Liver (tissue), 9 donors: Measurements from ENCODE around the gene PIP4K2A. TPM values are rescaled to one million over a fixed set of nuclear protein-coding genes. Genes with fewer than 3 reads are reported as not detected.

Experiments used
- DNase-seq: peaks from one replicate; pipeline ENCODE4 v3.0.0-alpha.2; 2017; ENCODE audit warnings: low spot score
- H3K27ac ChIP-seq, 2 donors: one replicate each; pipeline ENCODE4 v1.7.0; 2013; ENCODE audit warnings: inconsistent platforms in 2 of 2, low read length in 2 of 2, control low read depth in 1 of 2, low read depth in 1 of 2, mild to moderate bottlenecking in 1 of 2
- H3K27me3 ChIP-seq, 4 donors: one replicate each; pipeline versions ENCODE4 v1.6.1 to v1.7.0; 2013; ENCODE audit warnings: low read length in 3 of 4, inconsistent platforms in 1 of 4, mild to moderate bottlenecking in 1 of 4, moderate library complexity in 1 of 4; ENCODE audit not compliant: control insufficient read depth in 4 of 4, insufficient read depth in 4 of 4
- H3K36me3 ChIP-seq, 4 donors: one replicate each; pipeline versions ENCODE4 v1.6.1 to v1.7.0; 2013; ENCODE audit warnings: low read length in 3 of 4, mild to moderate bottlenecking in 3 of 4, low read depth in 1 of 4, moderate library complexity in 1 of 4; ENCODE audit not compliant: control insufficient read depth in 4 of 4, insufficient read depth in 3 of 4
- H3K4me1 ChIP-seq, 4 donors: one replicate each; pipeline versions ENCODE4 v1.6.1 to v1.7.0; 2013; ENCODE audit warnings: low read length in 3 of 4, mild to moderate bottlenecking in 3 of 4, moderate library complexity in 1 of 4; ENCODE audit not compliant: control insufficient read depth in 4 of 4, insufficient read depth in 4 of 4
- H3K4me3 ChIP-seq, 3 donors: one replicate each; pipeline versions ENCODE4 v1.6.1 to v1.7.0; 2013; ENCODE audit warnings: low read length in 3 of 3, control low read depth in 1 of 3, low read depth in 1 of 3, mild to moderate bottlenecking in 1 of 3
- H3K9ac ChIP-seq, 2 donors: one replicate each; pipeline ENCODE4 v1.7.0; 2013; ENCODE audit warnings: low read length in 2 of 2, mild to moderate bottlenecking in 2 of 2, moderate library complexity in 2 of 2, control low read depth in 1 of 2, low read depth in 1 of 2
- H3K9me3 ChIP-seq, 4 donors: one replicate each; pipeline versions ENCODE4 v1.6.1 to v1.7.0; 2013; ENCODE audit warnings: low read length in 3 of 4; ENCODE audit not compliant: control insufficient read depth in 4 of 4
- EGR1 ChIP-seq, 2 donors: IDR thresholded peaks; 2 replicates each; pipeline ENCODE4 v1.6.1; 2016 to 2018; ENCODE audit warnings: antibody characterized with exemption in 2 of 2, low read depth in 2 of 2
- FOXA1 ChIP-seq: IDR thresholded peaks from 2 replicates; pipeline ENCODE4 v1.6.1; 2016; ENCODE audit warnings: antibody characterized with exemption
- HNF4A ChIP-seq, 2 donors: conservative IDR thresholded peaks; 2 replicates each; pipeline ENCODE4 v1.6.1; 2016; ENCODE audit warnings: antibody characterized with exemption in 2 of 2, mild to moderate bottlenecking in 2 of 2
- HNF4G ChIP-seq: IDR thresholded peaks from 2 replicates; pipeline ENCODE4 v1.6.1; 2016; ENCODE audit warnings: antibody characterized with exemption
- JUND ChIP-seq, 2 donors: IDR thresholded peaks; 2 replicates each; pipeline ENCODE4 v1.6.1; 2016; ENCODE audit warnings: antibody characterized with exemption in 2 of 2
- NR2F2 ChIP-seq: IDR thresholded peaks from 2 replicates; pipeline ENCODE4 v1.6.1; 2016; ENCODE audit warnings: antibody characterized with exemption
- REST ChIP-seq: IDR thresholded peaks from 2 replicates; pipeline ENCODE4 v1.6.1; 2016; ENCODE audit warnings: antibody characterized with exemption, mild to moderate bottlenecking
- RXRA ChIP-seq, 2 donors: IDR thresholded peaks; 2 replicates each; pipeline ENCODE4 v1.6.1; 2017 to 2018; ENCODE audit warnings: antibody characterized with exemption in 2 of 2, mild to moderate bottlenecking in 1 of 2
- SP1 ChIP-seq: IDR thresholded peaks from 2 replicates; pipeline ENCODE4 v1.6.1; 2018; ENCODE audit warnings: antibody characterized with exemption, mild to moderate bottlenecking
- TAF1 ChIP-seq: conservative IDR thresholded peaks from 2 replicates; pipeline ENCODE4 v1.6.1; 2016; ENCODE audit warnings: antibody characterized with exemption, mild to moderate bottlenecking
- YY1 ChIP-seq: IDR thresholded peaks from 2 replicates; pipeline ENCODE4 v1.6.1; 2016; ENCODE audit warnings: antibody characterized with exemption, mild to moderate bottlenecking
- WGBS: extraction: QIAGEN DNeasy Blood & Tissue Kit; methylation state at CpG from one replicate; pipeline ENCODE4 v1.1.7; 2013; 5-methylcytosine and 5-hydroxymethylcytosine counted together
- polyA plus RNA-seq, 2 donors: library from polyadenylated mRNA; stranded (reverse) in 1 of 2; unstranded in 1 of 2; fragments of 200-250 nt in 1 of 2; fragments of >200 nt in 1 of 2; fragmentation: Nextera tagmentation in 1 of 2; extraction: Ambion mirVana in 1 of 2; gene quantifications; one replicate each; pipeline versions ENCODE4 v1.2.1 to v1.2.3, GENCODE V29; 2013 to 2015
- total RNA-seq, 2 donors: library from RNA; depleted of rRNA; stranded (reverse); fragments of >200 nt; gene quantifications; one replicate each; pipeline ENCODE4 v1.2.3, GENCODE V29; 2014
- TF ChIP-seq, protein P1 (sequence below): IDR thresholded peaks from 2 replicates; pipeline ENCODE4 v1.6.1; 2016; ENCODE audit warnings: antibody characterized with exemption
- TF ChIP-seq, protein P2 (sequence below): IDR thresholded peaks from 2 replicates; pipeline ENCODE4 v1.6.1; 2016; ENCODE audit warnings: antibody characterized with exemption
- TF ChIP-seq, protein P3 (sequence below): IDR thresholded peaks from 2 replicates; pipeline ENCODE4 v1.6.1; 2016; ENCODE audit warnings: antibody characterized with exemption
- donor health status: healthy.
- donor health status: healthy.
- donor health status: healthy.
- donor health status: healthy.
- donor health status: healthy.

Gene PIP4K2A
- total and polyA plus RNA-seq, 4 donors, result 6.4 to 53.7 (median 8.6) TPM

- no peak overlapping the region for H3K27ac ChIP-seq
- TF ChIP-seq, protein P1, sequence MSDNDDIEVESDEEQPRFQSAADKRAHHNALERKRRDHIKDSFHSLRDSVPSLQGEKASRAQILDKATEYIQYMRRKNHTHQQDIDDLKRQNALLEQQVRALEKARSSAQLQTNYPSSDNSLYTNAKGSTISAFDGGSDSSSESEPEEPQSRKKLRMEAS, result no peak
- TF ChIP-seq, protein P2, sequence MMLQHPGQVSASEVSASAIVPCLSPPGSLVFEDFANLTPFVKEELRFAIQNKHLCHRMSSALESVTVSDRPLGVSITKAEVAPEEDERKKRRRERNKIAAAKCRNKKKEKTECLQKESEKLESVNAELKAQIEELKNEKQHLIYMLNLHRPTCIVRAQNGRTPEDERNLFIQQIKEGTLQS, result no peak
- TF ChIP-seq SP1, result no peak
- WGBS, result 86% methylated on average over 6 of the region's 6 CpGs
- H3K4me1 ChIP-seq, result no peaks in the 10 kb centered on the region
- no peak overlapping the region for H3K4me3 ChIP-seq
- no peak for DNase-seq
- H3K9me3 ChIP-seq, result no peaks in the 10 kb centered on the region
- H3K9ac ChIP-seq, result no peak overlapping the region
- H3K36me3 ChIP-seq, result peaks cover 0 to 25% (median 18%) of the 10 kb centered on the region in 4 donors
- no peaks in the 10 kb centered on the region for H3K27me3 ChIP-seq
Observed at GRCh38 chr10:22537810-22538209, 176.6 kb downstream of the PIP4K2A start.

- DNase-seq, result no peak
- H3K27ac ChIP-seq, result no peak overlapping the region
- no peaks in the 10 kb centered on the region for H3K9me3 ChIP-seq
- no peak overlapping the region for H3K9ac ChIP-seq
- H3K27me3 ChIP-seq, result no peaks in the 10 kb centered on the region
- TF ChIP-seq FOXA1, result no peak
- TF ChIP-seq HNF4A (conservative IDR thresholded peaks at IDR 0.05), result no peak
- TF ChIP-seq NR2F2, result no peak
- no peak for TF ChIP-seq HNF4G
- TF ChIP-seq, protein P3, sequence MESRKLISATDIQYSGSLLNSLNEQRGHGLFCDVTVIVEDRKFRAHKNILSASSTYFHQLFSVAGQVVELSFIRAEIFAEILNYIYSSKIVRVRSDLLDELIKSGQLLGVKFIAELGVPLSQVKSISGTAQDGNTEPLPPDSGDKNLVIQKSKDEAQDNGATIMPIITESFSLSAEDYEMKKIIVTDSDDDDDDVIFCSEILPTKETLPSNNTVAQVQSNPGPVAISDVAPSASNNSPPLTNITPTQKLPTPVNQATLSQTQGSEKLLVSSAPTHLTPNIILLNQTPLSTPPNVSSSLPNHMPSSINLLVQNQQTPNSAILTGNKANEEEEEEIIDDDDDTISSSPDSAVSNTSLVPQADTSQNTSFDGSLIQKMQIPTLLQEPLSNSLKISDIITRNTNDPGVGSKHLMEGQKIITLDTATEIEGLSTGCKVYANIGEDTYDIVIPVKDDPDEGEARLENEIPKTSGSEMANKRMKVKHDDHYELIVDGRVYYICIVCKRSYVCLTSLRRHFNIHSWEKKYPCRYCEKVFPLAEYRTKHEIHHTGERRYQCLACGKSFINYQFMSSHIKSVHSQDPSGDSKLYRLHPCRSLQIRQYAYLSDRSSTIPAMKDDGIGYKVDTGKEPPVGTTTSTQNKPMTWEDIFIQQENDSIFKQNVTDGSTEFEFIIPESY, result no peak
- no peaks in the 10 kb centered on the region for H3K4me1 ChIP-seq
- H3K4me3 ChIP-seq, result no peak overlapping the region
- WGBS, result 95% methylated on average over 8 of the region's 8 CpGs
- peaks cover 0 to 22% (median 16%) of the 10 kb centered on the region in 4 donors for H3K36me3 ChIP-seq
Observed at GRCh38 chr10:22536620-22537019, 177.8 kb downstream of the PIP4K2A start.

GRCh38 chr10:22534849-22535604 is 179.4 kb downstream of the PIP4K2A start:
- no peaks in the 10 kb centered on the region for H3K27me3 ChIP-seq
- WGBS, result 76% methylated on average over 9 of the region's 9 CpGs
- no peak overlapping the region for H3K9ac ChIP-seq
- no peak for TF ChIP-seq NR2F2
- no peaks in the 10 kb centered on the region for H3K4me1 ChIP-seq
- no peak overlapping the region for H3K27ac ChIP-seq
- no peaks in the 10 kb centered on the region for H3K9me3 ChIP-seq
- no peak for DNase-seq
- H3K4me3 ChIP-seq, result no peak overlapping the region
- H3K36me3 ChIP-seq, result peaks cover 0 to 16% (median 10%) of the 10 kb centered on the region in 4 donors

DNA sequence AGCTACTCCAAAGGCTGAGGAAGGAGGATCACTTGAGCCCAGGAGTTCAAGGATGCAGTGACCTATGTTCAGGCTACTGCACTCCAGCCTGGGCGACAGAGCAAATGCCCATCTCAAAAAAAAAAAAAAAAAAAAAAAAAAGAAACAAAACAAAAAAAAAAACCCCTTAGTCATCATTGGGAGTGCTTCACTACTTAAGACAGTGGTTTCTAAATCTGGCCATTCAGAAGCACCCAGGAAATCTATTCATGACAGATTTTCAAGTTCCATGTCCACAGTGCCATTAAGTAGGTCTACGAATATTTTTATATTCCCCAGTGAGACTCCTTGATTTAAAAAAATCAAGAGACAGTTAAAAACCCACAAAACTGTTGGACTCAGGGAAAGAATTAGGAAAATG is 182.9 kb downstream of the PIP4K2A start:
- Histone ChIP-seq H3K36me3 (peaks cover 0 to 3% (median 0%) of the 10 kb centered on the region in 4 donors), H3K9ac (no peak overlapping the region), H3K27ac (no peak overlapping the region), H3K4me3 (no peak overlapping the region), H3K9me3 (no peaks in the 10 kb centered on the region), H3K27me3 (no peaks in the 10 kb centered on the region), H3K4me1 (no peaks in the 10 kb centered on the region)
- WGBS, result 93% methylated on average over 2 of the region's 2 CpGs
- TF ChIP-seq SP1, result no peak
- no peak for TF ChIP-seq HNF4G
- TF ChIP-seq EGR1 (IDR thresholded peaks at IDR 0.05; ENCODE audit: low read depth in 2 of 2), result no peak
- TF ChIP-seq TAF1, result no peak
- no peak for TF ChIP-seq RXRA (IDR thresholded peaks at IDR 0.05)
- TF ChIP-seq, protein P2, result no peak
- no peak for TF ChIP-seq JUND (IDR thresholded peaks at IDR 0.05)
- no peak for TF ChIP-seq YY1
- TF ChIP-seq HNF4A (conservative IDR thresholded peaks at IDR 0.05), result no peak
- TF ChIP-seq, protein P3, result no peak
- TF ChIP-seq REST, result no peak
- no peak for DNase-seq
